Esophagus muscularis mucosa (tissue), 4 donors: ENCODE results near the gene KANK2.
"Not testable (repeated sequence)": the region's sequence is repeated elsewhere in the genome, so short reads cannot be mapped to it uniquely, and the experiment has no call there.

ENCODE experiments used
- EP300 ChIP-seq: sonication (generic); formaldehyde crosslinking; IDR thresholded peaks from one replicate; pipeline ENCODE4 v1.6.1; 2017; ENCODE audit warnings: antibody characterized with exemption
- POLR2AphosphoS5 ChIP-seq, 2 donors: sonication (generic); formaldehyde crosslinking; IDR thresholded peaks; one replicate each; pipeline ENCODE4 v1.6.1; 2017; ENCODE audit warnings: antibody characterized with exemption in 2 of 2
- TF ChIP-seq, protein P1 (sequence below), 3 experiments: fragments of 200-600 bp in 2 of 3; fragments of 450-650 bp in 1 of 3; sonication (generic) in 2 of 3; IDR thresholded peaks; one replicate each; pipeline ENCODE4 v1.5.1; 2017 to 2019; ENCODE audit warnings: antibody characterized with exemption in 3 of 3, mild to moderate bottlenecking in 2 of 3, moderate library complexity in 1 of 3

- not testable (repeated sequence) for TF ChIP-seq EP300; POLR2AphosphoS5 (IDR thresholded peaks at IDR 0.05)
- TF ChIP-seq, protein P1, sequence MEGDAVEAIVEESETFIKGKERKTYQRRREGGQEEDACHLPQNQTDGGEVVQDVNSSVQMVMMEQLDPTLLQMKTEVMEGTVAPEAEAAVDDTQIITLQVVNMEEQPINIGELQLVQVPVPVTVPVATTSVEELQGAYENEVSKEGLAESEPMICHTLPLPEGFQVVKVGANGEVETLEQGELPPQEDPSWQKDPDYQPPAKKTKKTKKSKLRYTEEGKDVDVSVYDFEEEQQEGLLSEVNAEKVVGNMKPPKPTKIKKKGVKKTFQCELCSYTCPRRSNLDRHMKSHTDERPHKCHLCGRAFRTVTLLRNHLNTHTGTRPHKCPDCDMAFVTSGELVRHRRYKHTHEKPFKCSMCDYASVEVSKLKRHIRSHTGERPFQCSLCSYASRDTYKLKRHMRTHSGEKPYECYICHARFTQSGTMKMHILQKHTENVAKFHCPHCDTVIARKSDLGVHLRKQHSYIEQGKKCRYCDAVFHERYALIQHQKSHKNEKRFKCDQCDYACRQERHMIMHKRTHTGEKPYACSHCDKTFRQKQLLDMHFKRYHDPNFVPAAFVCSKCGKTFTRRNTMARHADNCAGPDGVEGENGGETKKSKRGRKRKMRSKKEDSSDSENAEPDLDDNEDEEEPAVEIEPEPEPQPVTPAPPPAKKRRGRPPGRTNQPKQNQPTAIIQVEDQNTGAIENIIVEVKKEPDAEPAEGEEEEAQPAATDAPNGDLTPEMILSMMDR (IDR thresholded peaks at IDR 0.05), result not testable (repeated sequence)
Observed at GRCh38 chr19:11180975-11181374, 16.4 kb downstream of the KANK2 start.
